Measurements from ENCODE around the gene EPHX1. TPM values are rescaled to one million over a fixed set of nuclear protein-coding genes. Genes with fewer than 3 reads are reported as not detected.

EPHX1 gene
- total and polyA plus RNA-seq, 2 donors from 2014 or later = 78.6 to 178 TPM

- DNase-seq (no peak), FAIRE-seq (no peak)
- Histone ChIP-seq H3K36me3 (ENCODE audit: control insufficient read depth in 2 of 3, insufficient read depth in 3 of 3, low read length in 3 of 3) (peaks cover 6 to 60% (median 39%) of the 10 kb centered on the region in 3 donors), H3K27ac (ENCODE audit: low read depth in 2 of 2, low read length in 2 of 2) (no peak overlapping the region), H3K9ac (ENCODE audit: low read length in 3 of 3) (no peak overlapping the region), H3K9me3 (ENCODE audit: control insufficient read depth in 2 of 3, insufficient read depth in 1 of 3, low read length in 3 of 3) (no peaks in the 10 kb centered on the region), H3K4me3 (ENCODE audit: low read length in 3 of 3) (no peak overlapping the region), H3K27me3 (ENCODE audit: control insufficient read depth, insufficient read depth, low read length) (no peaks in the 10 kb centered on the region), H3K4me1 (ENCODE audit: control insufficient read depth in 2 of 3, insufficient read depth in 2 of 3, low read depth in 1 of 3, low read length in 3 of 3) (no peaks in the 10 kb centered on the region)
- TF ChIP-seq, protein P1, sequence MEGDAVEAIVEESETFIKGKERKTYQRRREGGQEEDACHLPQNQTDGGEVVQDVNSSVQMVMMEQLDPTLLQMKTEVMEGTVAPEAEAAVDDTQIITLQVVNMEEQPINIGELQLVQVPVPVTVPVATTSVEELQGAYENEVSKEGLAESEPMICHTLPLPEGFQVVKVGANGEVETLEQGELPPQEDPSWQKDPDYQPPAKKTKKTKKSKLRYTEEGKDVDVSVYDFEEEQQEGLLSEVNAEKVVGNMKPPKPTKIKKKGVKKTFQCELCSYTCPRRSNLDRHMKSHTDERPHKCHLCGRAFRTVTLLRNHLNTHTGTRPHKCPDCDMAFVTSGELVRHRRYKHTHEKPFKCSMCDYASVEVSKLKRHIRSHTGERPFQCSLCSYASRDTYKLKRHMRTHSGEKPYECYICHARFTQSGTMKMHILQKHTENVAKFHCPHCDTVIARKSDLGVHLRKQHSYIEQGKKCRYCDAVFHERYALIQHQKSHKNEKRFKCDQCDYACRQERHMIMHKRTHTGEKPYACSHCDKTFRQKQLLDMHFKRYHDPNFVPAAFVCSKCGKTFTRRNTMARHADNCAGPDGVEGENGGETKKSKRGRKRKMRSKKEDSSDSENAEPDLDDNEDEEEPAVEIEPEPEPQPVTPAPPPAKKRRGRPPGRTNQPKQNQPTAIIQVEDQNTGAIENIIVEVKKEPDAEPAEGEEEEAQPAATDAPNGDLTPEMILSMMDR (IDR thresholded peaks at IDR 0.05; ENCODE audit: borderline replicate concordance, extremely low read depth, insufficient read depth) = no peak
- intact Hi-C loops (cut with DNase I) = no loop called here
These were observed 52.1 kb downstream of the EPHX1 start for GRCh38 chr1:225861834-225862580.

DNA sequence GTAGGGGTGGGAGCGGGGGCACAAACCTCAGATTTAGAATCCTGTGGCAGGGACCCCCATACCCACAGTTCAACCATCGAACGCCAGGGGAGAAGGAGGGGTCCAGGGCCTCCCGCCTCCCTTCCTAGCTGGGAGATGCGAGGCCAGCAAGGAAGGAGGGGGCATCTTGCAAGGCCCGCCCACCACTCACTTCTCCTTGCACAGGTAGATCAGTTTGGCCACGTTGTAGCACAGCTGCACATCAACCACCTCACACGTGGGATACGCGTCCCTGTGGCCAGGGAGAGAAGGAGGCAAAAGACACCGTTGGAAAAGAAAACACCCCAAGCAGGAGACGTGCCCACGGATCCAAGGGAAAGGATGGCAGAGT lies 52.6 kb downstream of the EPHX1 start:
- Histone ChIP-seq H3K9ac (ENCODE audit: low read length in 3 of 3) (no peak overlapping the region), H3K27ac (ENCODE audit: low read depth in 2 of 2, low read length in 2 of 2) (no peak overlapping the region), H3K4me1 (ENCODE audit: control insufficient read depth in 2 of 3, insufficient read depth in 2 of 3, low read depth in 1 of 3, low read length in 3 of 3) (no peaks in the 10 kb centered on the region), H3K36me3 (ENCODE audit: control insufficient read depth in 2 of 3, insufficient read depth in 3 of 3, low read length in 3 of 3) (peaks cover 8 to 63% (median 42%) of the 10 kb centered on the region in 3 donors), H3K27me3 (ENCODE audit: control insufficient read depth, insufficient read depth, low read length) (no peaks in the 10 kb centered on the region), H3K4me3 (ENCODE audit: low read length in 3 of 3) (no peak overlapping the region), H3K9me3 (ENCODE audit: control insufficient read depth in 2 of 3, insufficient read depth in 1 of 3, low read length in 3 of 3) (no peaks in the 10 kb centered on the region)
- DNase-seq (no peak), FAIRE-seq (no peak)
- intact Hi-C loops (cut with DNase I) = no loop called here
- TF ChIP-seq, protein P1 (IDR thresholded peaks at IDR 0.05; ENCODE audit: borderline replicate concordance, extremely low read depth, insufficient read depth) = no peak

DNA sequence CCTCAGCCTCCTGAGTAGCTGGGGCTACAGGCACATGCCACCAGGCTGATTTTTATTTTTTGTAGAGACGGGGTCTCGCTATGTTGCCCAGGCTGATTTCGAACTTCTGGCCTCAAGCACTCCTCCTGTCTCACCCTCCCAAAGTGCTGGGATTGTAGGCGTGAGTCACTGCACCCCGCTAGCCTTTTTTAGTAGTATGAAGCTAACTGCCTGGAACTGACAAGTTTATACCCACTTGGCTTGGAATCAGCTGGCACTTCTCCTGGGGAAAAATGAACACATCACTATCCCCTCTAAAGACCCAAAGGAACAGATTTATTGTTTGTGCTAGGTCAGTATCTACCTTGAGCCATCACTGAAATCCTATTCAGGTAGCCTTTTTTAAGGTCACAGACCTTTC lies 53.2 kb downstream of the EPHX1 start:
- Histone ChIP-seq H3K9ac (ENCODE audit: low read length in 3 of 3) (no peak overlapping the region), H3K4me1 (ENCODE audit: control insufficient read depth in 2 of 3, insufficient read depth in 2 of 3, low read depth in 1 of 3, low read length in 3 of 3) (no peaks in the 10 kb centered on the region), H3K27ac (ENCODE audit: low read depth in 2 of 2, low read length in 2 of 2) (no peak overlapping the region), H3K27me3 (ENCODE audit: control insufficient read depth, insufficient read depth, low read length) (no peaks in the 10 kb centered on the region), H3K9me3 (ENCODE audit: control insufficient read depth in 2 of 3, insufficient read depth in 1 of 3, low read length in 3 of 3) (no peaks in the 10 kb centered on the region), H3K4me3 (ENCODE audit: low read length in 3 of 3) (no peak overlapping the region), H3K36me3 (ENCODE audit: control insufficient read depth in 2 of 3, insufficient read depth in 3 of 3, low read length in 3 of 3) (peaks cover 11 to 65% (median 48%) of the 10 kb centered on the region in 3 donors)
- TF ChIP-seq, protein P1 (IDR thresholded peaks at IDR 0.05; ENCODE audit: borderline replicate concordance, extremely low read depth, insufficient read depth) = no peak
- no peak for DNase-seq
- no peak for FAIRE-seq
- intact Hi-C loops (cut with DNase I) = no loop called here

All from kidney (tissue), 14 donors.